ENCODE measurements around the gene SAT2. TPM values are rescaled to one million over a fixed set of nuclear protein-coding genes. Genes with fewer than 3 reads are reported as not detected.

The SAT2 gene
- total and polyA plus RNA-seq, 10 of the 15 experiments (the other 5 are each of a cell fraction or from before 2014, with no cell fraction given), result 14.6 to 44.0 (median 27.9) TPM

- ATAC-seq, result no peak
- CTCF ChIA-PET, result interaction anchor here (1.6 to 2.4 kb wide), 2 partner anchors 9 to 95 kb away, joined by 3 to 5 read pairs; partner anchors contain the start of genes MPDU1, TP53 and WRAP53
- no TSS peak for BruUV-seq (replicated peaks)
Observed at GRCh38 chr17:7592422-7593021, 35.1 kb downstream of the SAT2 start.

More at GRCh38 chr17:7592422-7593021, 35.1 kb downstream of the SAT2 start:
- Histone ChIP-seq H3K4me3 (no peak overlapping the region), H3K4me1 (ENCODE audit: control insufficient read depth, insufficient read depth, low read length) (no peaks in the 10 kb centered on the region), H4K20me1 (ENCODE audit: control insufficient read depth, insufficient read depth) (no peaks in the 10 kb centered on the region; the same call in 1 of the 2 replicates), H3K27me3 (replicated peaks in 1 of 2; ENCODE audit: control insufficient read depth in 2 of 2, insufficient read depth in 2 of 2, low read length in 1 of 2) (no peaks in the 10 kb centered on the region), H3K9ac (ENCODE audit: control insufficient read depth, insufficient read depth, low read length) (no peak overlapping the region), H3K9me3 (replicated peaks; ENCODE audit: control insufficient read depth, insufficient read depth, low read length) (no peaks in the 10 kb centered on the region), H3K79me2 (ENCODE audit: control insufficient read depth, insufficient read depth, low read length) (no peaks in the 10 kb centered on the region), H2AFZ (ENCODE audit: control insufficient read depth, low read depth, low read length) (no peak overlapping the region), H3K36me3 (ENCODE audit: control insufficient read depth in 2 of 2, insufficient read depth in 2 of 2, low read length in 1 of 2) (peaks cover 24 to 29% of the 10 kb centered on the region in 2 experiments), H3K4me2 (ENCODE audit: control insufficient read depth, insufficient read depth) (no peak overlapping the region), H3K27ac (ENCODE audit: control insufficient read depth, insufficient read depth) (no peak overlapping the region)
- 93% methylated on average over 23 of the region's 23 CpGs for WGBS (ENCODE audit: insufficient coverage, insufficient replicate concordance, low lambda C conversion rate, missing lambda C conversion rate)
- FAIRE-seq (no peak), DNase-seq (ENCODE audit: low read depth, low spot score) (no peak)
- ChIA-PET POLR2A (no interaction called here), SMC1A (ENCODE audit: uncharacterized antibody, unreplicated experiment) (interaction anchor here (0.6 to 1.2 kb wide), 2 partner anchors 38 to 666 kb away, joined by 3 to 4 read pairs; no protein-coding TSS in a partner anchor), RAD21 (ENCODE audit: unreplicated experiment) (no interaction called here)
- intact Hi-C loops (cut with micrococcal nuclease; ENCODE audit: unreplicated experiment), result no loop called here
- no peak for TF ChIP-seq TCF3 (IDR thresholded peaks at IDR 0.05; ENCODE audit: borderline replicate concordance, insufficient read depth, low read depth, low read length)
- TF ChIP-seq, protein P1, sequence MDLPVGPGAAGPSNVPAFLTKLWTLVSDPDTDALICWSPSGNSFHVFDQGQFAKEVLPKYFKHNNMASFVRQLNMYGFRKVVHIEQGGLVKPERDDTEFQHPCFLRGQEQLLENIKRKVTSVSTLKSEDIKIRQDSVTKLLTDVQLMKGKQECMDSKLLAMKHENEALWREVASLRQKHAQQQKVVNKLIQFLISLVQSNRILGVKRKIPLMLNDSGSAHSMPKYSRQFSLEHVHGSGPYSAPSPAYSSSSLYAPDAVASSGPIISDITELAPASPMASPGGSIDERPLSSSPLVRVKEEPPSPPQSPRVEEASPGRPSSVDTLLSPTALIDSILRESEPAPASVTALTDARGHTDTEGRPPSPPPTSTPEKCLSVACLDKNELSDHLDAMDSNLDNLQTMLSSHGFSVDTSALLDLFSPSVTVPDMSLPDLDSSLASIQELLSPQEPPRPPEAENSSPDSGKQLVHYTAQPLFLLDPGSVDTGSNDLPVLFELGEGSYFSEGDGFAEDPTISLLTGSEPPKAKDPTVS (IDR thresholded peaks at IDR 0.05; ENCODE audit: low read depth, low read length), result no peak
- TF ChIP-seq ATF7 (IDR thresholded peaks at IDR 0.05; ENCODE audit: low read depth), result no peak
- TF ChIP-seq, protein P2, sequence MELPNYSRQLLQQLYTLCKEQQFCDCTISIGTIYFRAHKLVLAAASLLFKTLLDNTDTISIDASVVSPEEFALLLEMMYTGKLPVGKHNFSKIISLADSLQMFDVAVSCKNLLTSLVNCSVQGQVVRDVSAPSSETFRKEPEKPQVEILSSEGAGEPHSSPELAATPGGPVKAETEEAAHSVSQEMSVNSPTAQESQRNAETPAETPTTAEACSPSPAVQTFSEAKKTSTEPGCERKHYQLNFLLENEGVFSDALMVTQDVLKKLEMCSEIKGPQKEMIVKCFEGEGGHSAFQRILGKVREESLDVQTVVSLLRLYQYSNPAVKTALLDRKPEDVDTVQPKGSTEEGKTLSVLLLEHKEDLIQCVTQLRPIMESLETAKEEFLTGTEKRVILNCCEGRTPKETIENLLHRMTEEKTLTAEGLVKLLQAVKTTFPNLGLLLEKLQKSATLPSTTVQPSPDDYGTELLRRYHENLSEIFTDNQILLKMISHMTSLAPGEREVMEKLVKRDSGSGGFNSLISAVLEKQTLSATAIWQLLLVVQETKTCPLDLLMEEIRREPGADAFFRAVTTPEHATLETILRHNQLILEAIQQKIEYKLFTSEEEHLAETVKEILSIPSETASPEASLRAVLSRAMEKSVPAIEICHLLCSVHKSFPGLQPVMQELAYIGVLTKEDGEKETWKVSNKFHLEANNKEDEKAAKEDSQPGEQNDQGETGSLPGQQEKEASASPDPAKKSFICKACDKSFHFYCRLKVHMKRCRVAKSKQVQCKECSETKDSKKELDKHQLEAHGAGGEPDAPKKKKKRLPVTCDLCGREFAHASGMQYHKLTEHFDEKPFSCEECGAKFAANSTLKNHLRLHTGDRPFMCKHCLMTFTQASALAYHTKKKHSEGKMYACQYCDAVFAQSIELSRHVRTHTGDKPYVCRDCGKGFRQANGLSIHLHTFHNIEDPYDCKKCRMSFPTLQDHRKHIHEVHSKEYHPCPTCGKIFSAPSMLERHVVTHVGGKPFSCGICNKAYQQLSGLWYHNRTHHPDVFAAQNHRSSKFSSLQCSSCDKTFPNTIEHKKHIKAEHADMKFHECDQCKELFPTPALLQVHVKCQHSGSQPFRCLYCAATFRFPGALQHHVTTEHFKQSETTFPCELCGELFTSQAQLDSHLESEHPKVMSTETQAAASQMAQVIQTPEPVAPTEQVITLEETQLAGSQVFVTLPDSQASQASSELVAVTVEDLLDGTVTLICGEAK (IDR thresholded peaks at IDR 0.05; ENCODE audit: borderline replicate concordance), result no peak
- no peak for TF ChIP-seq CHD2 (IDR thresholded peaks at IDR 0.05; ENCODE audit: borderline replicate concordance, low read depth, low read length)
- TF ChIP-seq MEF2B (IDR thresholded peaks at IDR 0.05; ENCODE audit: partially characterized antibody, poor library complexity, severe bottlenecking), result no peak
- no peak for TF ChIP-seq ESRRA (IDR thresholded peaks at IDR 0.05; ENCODE audit: low read length)
- TF ChIP-seq ZNF217 (IDR thresholded peaks at IDR 0.05), result no peak
- TF ChIP-seq USF2 (IDR thresholded peaks at IDR 0.05; ENCODE audit: borderline replicate concordance, low read depth, low read length), result no peak
- no peak for TF ChIP-seq SIX5 (IDR thresholded peaks at IDR 0.05; ENCODE audit: low read depth, low read length, severe bottlenecking)
- no peak for TF ChIP-seq SMC3 (IDR thresholded peaks at IDR 0.05; ENCODE audit: borderline replicate concordance, low read length)
- in situ Hi-C loops (cut with MboI), result no loop called here

Data from GM12878 (cell line).